ENCODE measurements around the gene NRXN3.

The NRXN3 gene

GRCh38 chr14:79575032-79575431 lies 1404.9 kb downstream of the NRXN3 start:
- no peak for DNase-seq

GRCh38 chr14:79576424-79576823 lies 1406.3 kb downstream of the NRXN3 start:
- DNase-seq, result no peak

DNA sequence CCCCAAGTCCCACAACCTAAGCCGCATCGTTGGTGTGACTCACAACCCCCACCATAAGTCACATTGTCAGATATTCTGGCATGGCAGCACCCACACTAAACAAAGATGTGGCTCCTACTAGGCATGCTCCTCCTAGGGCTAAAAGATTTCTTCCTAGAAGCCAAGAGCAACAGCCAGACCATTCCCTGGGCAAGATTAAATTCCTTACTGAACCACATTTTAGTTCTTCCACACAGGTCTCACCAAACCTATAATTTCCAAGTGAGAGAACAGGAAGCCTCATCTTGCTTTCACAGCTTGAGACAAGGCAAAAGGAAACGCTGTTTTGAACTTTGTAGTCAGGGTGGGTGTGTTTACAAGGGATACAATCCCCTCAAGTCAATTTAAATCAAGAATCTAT lies 1408.3 kb downstream of the NRXN3 start:
- DNase-seq, result no peak

DNA sequence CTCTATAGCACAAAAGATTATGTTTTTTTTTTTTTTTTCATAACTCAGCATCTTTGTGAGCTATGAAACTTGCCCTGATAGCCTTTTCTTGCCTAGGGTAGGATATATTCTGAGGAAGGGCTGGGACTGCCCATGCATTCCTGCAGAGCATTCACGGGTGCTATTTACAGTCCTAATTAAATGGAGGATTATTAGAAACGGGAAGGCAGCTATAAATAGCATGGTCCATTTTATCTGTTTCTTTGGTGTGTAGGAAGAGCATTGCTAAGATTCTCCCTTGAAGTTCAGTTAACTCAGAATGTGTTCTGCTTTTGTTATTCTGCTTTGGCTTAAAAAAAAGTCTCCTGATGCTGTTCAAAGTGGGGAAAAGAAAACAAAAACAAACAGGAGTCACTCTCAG lies 1410.2 kb downstream of the NRXN3 start:
- DNase-seq, result no peak

GRCh38 chr14:79580906-79581305 lies 1410.7 kb downstream of the NRXN3 start:
- DNase-seq, result no peak

DNA sequence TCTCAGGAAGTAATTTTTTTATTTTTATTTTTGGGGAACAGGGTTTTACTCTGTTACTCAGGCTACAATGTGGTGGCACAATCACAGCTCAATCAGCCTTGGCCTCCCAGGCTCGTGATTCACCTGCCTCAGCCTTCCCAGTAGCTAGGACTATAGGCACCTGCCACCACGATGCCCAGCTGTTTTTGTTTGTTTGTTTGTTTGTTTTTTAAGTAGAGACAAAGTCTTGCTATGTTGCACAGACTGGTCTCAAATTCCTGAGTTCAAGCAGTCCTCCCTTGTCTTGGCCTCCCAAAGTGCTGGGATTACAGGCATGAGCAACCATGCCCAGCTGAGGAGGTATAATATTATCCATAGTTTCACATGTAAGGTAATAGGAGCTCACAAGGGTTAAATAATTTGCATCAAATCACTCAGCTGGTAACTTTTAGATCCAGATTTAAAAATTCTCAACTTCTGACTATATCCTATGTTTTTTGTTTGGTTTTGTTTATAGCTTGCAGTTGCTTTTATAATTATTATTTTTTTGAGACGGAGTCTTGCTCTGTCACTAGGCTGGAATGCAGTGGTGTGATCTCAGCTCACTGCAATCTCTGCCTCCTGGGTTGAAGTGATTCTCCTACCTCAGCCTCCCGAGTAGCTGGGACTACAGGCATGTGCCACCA lies 1411.9 kb downstream of the NRXN3 start:
- no peak for DNase-seq

GRCh38 chr14:79583738-79584408 lies 1413.7 kb downstream of the NRXN3 start:
- no peak for DNase-seq

GRCh38 chr14:79584679-79585078 lies 1414.5 kb downstream of the NRXN3 start:
- no peak for DNase-seq

DNA sequence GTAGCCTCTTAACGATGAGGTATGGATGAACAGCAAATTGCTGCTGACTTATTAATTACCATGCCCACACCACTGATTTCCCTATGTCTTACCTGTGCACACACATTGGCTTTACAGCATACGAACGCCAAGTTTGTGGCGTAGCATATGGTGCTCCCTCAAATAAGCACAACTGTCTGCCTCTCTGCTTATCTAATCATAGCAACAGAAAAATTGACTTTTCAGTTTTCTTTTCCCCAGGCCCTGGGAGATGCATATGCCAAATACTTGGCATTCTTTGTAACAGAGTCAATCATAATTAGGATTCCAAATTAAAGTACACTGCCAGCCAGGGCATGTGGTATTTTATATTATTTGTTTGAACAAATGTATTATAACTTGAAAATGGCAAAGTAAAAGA lies 1415.7 kb downstream of the NRXN3 start:
- DNase-seq, result no peak

DNA sequence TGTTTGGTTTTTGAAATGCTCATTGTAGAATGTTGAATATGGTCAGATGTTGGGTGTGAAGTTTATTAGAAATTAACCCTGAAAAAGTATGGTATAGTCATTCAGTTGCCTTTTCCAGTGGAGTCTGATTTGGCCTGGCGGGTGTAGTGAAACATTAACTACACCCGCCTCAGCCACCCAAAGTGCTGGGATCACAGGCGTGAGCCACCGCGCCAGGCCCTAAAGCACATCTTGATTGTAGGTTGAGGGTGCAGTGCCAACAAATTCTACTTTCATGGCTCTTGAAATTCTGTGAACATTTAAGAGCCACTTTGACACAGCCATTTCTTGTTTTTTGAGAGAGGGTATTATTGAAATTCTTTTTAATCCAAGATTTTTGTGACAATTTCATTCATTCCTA lies 1416.2 kb downstream of the NRXN3 start:
- no peak for DNase-seq

- no peak for DNase-seq
Observed at GRCh38 chr14:79586989-79587598, 1416.9 kb downstream of the NRXN3 start.

GRCh38 chr14:79587875-79588274 lies 1417.7 kb downstream of the NRXN3 start:
- no peak for DNase-seq

DNA sequence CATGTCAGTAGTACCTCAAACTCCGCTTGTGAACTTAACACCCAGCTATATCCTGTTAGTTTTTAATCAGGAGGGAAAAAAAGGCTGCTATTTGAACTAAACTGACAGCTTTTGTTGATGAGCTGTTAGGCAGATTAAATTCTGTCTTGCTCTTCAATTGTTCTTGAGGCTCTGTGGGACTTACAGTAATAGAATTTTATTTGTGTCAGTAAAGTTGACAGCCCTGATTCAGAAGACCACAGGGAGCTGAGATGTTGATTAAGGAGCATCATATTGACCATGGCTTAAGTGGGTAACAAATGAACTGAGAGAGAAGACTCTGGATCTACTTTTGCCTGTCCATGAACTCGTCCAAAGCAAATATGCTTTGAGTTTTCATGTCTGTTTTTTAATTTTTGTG lies 1418.2 kb downstream of the NRXN3 start:
- no peak for DNase-seq

- no peak for DNase-seq
Observed at GRCh38 chr14:79596551-79596950, 1426.4 kb downstream of the NRXN3 start.

GRCh38 chr14:79597566-79597965 lies 1427.4 kb downstream of the NRXN3 start:
- no peak for DNase-seq

DNA sequence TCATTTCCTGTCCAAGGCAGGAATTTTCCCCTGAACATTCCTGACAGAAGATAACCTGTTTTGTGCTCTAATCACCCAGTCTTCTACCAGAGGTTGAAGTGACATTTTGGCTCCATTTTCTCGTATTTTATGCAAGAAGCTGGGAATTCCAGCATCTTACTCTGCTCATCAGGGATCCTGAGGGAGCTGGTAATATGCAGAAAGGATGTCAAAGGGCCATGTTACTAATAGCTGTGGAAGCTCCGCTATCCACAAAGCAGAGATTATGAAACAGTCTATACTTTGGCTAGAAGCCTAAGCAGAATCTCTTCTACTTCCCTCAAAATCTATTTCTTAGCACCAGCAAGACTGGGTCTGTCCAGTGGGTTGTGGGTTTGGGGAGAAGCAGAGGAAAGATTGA lies 1428.2 kb downstream of the NRXN3 start:
- no peak for DNase-seq

DNA sequence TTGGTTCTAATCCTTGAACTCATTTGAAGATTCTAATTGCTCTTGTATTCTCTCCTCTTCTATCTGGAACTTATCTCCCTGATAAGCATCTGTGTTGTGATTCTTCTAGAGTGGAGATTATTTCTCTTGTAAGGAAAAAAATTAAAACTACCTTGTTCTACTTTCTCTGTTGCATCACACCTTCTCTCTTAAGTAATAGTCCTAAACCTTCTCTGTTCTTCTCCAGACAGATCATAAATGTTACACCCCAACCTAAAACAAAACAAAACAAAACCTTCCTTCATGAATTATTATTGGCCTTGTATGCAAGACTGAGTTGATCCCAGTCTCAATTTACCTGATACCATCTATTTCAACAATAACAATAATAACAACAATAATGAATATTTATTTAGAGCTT lies 1429.1 kb downstream of the NRXN3 start:
- DNase-seq, result no peak

DNA sequence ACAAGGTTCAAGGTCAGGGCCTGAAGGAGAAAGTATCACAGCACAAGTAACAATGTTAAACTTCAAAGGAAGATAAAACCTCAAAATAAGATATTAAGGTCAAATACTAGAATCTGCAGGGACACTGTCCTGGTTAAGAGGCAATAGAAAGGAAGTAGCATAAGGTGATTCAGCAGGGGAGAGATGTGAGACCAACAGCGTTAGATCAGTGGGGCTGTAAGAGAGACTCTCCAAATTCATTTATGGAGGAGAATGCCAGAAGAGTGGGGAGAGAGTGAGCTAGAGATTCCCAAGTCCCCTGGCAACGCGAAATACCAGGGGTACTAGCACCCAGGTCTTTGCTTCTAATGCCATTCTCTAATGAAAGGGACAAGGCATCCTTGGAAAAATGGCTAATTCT lies 1430.2 kb downstream of the NRXN3 start:
- DNase-seq, result no peak

GRCh38 chr14:79601579-79601978 lies 1431.4 kb downstream of the NRXN3 start:
- no peak for DNase-seq

DNA sequence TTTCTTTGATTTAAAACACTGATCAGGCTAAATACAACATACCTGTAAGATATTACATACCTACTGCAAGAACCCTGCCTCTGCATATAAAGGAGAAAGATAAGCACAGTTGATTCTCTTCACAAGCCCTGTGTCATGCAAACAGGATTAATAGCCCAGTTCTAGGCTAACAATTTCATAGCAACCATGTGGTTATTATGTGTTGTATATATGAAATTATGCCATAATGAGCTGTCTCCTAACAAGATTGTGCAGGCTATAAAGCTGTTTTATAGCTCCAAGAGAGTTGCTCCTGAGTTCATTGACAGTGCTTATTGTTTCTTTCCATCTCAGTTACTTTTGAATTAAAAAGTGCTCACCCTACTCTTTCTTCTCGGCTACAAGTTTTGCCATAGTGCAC lies 1431.9 kb downstream of the NRXN3 start:
- no peak for DNase-seq

DNA sequence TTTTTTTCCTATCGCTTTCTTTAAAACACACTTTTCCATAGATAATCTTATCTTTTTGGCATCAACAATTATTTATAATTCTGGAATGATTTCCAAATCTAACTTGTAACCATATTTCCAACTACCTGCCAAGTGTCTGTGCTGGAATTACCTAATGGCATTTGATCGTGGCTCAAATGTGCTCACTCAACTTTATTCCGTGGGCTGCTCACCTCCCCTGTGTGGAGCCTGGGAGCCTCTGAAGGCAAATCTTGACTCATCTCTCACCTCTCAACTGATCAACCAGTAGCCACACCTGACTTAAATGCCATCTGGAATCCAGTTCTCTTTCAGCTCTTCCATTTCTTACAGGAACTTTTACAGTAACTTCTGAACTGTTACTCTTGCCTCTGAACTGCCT lies 1432.6 kb downstream of the NRXN3 start:
- DNase-seq, result no peak

DNA sequence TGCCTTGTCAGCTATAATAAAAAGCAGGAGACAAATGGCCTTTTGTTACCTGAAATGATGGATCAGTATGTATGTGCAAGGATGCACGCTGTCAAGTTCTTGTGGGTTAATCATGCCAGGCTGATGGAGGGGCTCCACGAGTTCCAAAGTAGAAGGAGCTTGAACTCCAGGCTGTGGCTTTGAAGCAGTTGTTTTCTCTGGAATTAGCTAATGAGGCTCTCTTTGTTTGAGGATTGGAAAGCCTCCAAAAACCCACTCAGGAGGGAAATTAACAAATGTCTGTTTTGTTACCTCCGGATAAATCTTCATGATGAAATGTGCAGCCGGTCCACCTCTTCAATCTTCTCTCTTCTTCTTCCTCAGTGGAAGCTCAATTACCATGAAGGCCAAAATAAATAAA lies 1435.7 kb downstream of the NRXN3 start:
- DNase-seq, result no peak

GRCh38 chr14:79608446-79608845 lies 1438.3 kb downstream of the NRXN3 start:
- DNase-seq, result no peak

DNA sequence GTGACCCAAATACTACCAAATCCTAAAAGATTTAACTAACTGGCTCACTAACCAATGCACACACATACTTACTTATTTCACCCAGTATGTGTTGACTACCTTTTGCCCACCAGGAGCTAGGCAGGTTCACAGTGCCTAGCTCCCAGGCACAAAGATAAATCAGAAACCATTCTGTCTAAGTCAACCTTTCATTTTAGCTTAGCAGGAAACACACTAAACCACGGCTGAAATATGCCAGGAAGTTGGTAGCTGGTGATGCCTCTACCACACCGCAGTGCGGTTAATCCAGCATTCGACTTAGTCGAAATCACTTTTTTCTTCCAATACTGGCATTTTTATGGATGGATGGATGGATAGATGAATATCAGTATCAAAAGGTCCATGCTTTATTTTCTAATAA lies 1443.5 kb downstream of the NRXN3 start:
- DNase-seq, result no peak

DNA sequence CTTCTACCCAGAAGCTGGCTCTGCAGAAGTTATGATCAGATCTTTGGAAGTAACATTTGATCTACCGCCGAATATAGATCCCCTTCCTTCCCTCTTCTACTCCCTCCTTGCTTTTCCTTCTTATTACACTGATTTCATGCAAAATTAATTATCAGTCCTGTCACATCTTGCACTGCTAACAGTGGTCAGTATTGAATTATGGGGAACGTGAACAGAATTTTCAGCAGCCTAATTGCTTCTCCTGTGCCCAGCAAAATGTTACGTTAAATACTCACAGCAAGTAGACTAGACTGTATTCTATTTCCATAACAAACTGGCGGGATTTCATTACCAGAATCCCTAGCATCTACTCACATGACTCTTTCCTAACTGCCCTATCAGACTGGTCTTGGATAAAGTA lies 1444.3 kb downstream of the NRXN3 start:
- DNase-seq, result no peak

All from NCI-H526 treated with DMSO at 0.1 percent for 48 hours (cell line).